ENCODE data around the gene LINS1. TPM values are rescaled to one million over a fixed set of nuclear protein-coding genes. Genes with fewer than 3 reads are reported as not detected.
"Not testable (repeated sequence)": the region's sequence is repeated elsewhere in the genome, so short reads cannot be mapped to it uniquely, and the experiment has no call there.

LINS1 gene
- total and polyA plus RNA-seq, 2 donors (not counting 1 experiment from before 2014, with no cell fraction given), result 14.3 to 46.4 TPM

GRCh38 chr15:100591835-100592234 lies 10.1 kb downstream of the LINS1 start:
- no peaks in the 10 kb centered on the region for H3K27me3 ChIP-seq (replicated peaks in 1 of 4; ENCODE audit: control extremely low read depth in 1 of 4, control insufficient read depth in 3 of 4, insufficient read depth in 4 of 4, low read length in 3 of 4)
- ChIA-PET POLR2A (no interaction called here), CTCF (no interaction called here)
- H3K4me3 ChIP-seq (ENCODE audit: control extremely low read depth in 1 of 5, extremely low read depth in 1 of 5, insufficient read depth in 1 of 5, low read depth in 2 of 5, low read length in 4 of 5), result no peak overlapping the region
- no peak for TF ChIP-seq CTCF (IDR thresholded peaks at IDR 0.05)
- no peak for TF ChIP-seq EZH2 (IDR thresholded peaks at IDR 0.05; ENCODE audit: borderline replicate concordance, insufficient read depth, low read depth, low read length, poor library complexity, severe bottlenecking)
- no peaks in the 10 kb centered on the region for H3K36me3 ChIP-seq (replicated peaks in 1 of 2; ENCODE audit: control extremely low read depth in 1 of 2, control insufficient read depth in 1 of 2, extremely low read depth in 1 of 2, insufficient read depth in 2 of 2, low read length in 1 of 2)
- H4K20me1 ChIP-seq (ENCODE audit: control insufficient read depth, insufficient read depth, low read length, poor library complexity, severe bottlenecking), result no peaks in the 10 kb centered on the region
- peaks cover 2 to 3% of the 10 kb centered on the region in 2 donors for H3K4me1 ChIP-seq (ENCODE audit: control insufficient read depth in 2 of 2, insufficient read depth in 2 of 2, low read length in 2 of 2)
- DNase-seq (no peak), ATAC-seq (ENCODE audit: low read depth) (no peak)
- H3K27me3 Mint-ChIP-seq, result no peaks in the 10 kb centered on the region
- no peak overlapping the region for H3K27ac ChIP-seq (ENCODE audit: low read length in 2 of 2)
- peaks cover 0 to 25% (median 8%) of the 10 kb centered on the region in 3 donors for H3K9me3 ChIP-seq (ENCODE audit: control extremely low read depth in 1 of 3, control insufficient read depth in 2 of 3, insufficient read depth in 1 of 3, low read length in 2 of 3)
- H3K4me2 ChIP-seq (replicated peaks; ENCODE audit: low read depth, low read length, poor library complexity, severe bottlenecking), result no peak overlapping the region
- no peaks in the 10 kb centered on the region for H3K9me3 Mint-ChIP-seq (ENCODE audit: insufficient read depth)
- H3K4me1 Mint-ChIP-seq, result peaks cover 16% of the 10 kb centered on the region
- H3K4me3 Mint-ChIP-seq, result no peak overlapping the region
- intact Hi-C loops (cut with micrococcal nuclease), result no loop called here
- no peak overlapping the region for H2AFZ ChIP-seq (ENCODE audit: insufficient read depth, low read depth, low read length, poor library complexity, severe bottlenecking)
- peaks cover 73% of the 10 kb centered on the region for H3K79me2 ChIP-seq (ENCODE audit: control insufficient read depth, insufficient read depth, low read length)
- H3K9ac ChIP-seq (ENCODE audit: low read length), result no peak overlapping the region
- WGBS (ENCODE audit: insufficient coverage), result no CpG with 5 or more reads among the region's 2 CpGs
- no peak overlapping the region for H3K27ac Mint-ChIP-seq

DNA sequence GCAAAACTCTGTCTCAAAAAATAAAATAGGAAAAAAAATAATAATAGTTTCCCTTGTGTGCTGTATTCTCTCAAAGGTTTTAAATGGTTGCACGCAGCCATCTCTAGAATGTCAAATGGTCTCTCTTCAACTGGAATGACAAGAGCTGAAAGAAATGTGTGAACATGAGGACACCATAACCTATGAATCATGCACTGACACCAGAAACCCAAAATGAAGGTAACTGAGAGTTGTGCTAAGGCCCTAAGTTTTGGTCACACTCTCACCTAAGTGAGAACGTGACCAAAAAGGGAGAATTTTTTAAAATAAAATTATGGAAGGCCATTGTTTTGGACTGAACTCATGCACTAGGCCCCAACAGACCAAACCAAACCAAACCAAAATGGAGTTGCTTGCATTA lies 10.8 kb downstream of the LINS1 start:
- H3K27me3 ChIP-seq (replicated peaks in 1 of 4; ENCODE audit: control extremely low read depth in 1 of 4, control insufficient read depth in 3 of 4, insufficient read depth in 4 of 4, low read length in 3 of 4); H3K27ac ChIP-seq (ENCODE audit: low read length in 2 of 2); H3K4me3 Mint-ChIP-seq; H3K4me2 ChIP-seq (replicated peaks; ENCODE audit: low read depth, low read length, poor library complexity, severe bottlenecking); H3K4me1 Mint-ChIP-seq; H3K36me3 ChIP-seq (replicated peaks in 1 of 2; ENCODE audit: control extremely low read depth in 1 of 2, control insufficient read depth in 1 of 2, extremely low read depth in 1 of 2, insufficient read depth in 2 of 2, low read length in 1 of 2); intact Hi-C loops (cut with micrococcal nuclease); H2AFZ ChIP-seq (ENCODE audit: insufficient read depth, low read depth, low read length, poor library complexity, severe bottlenecking); CTCF ChIA-PET; H3K4me1 ChIP-seq (ENCODE audit: control insufficient read depth in 2 of 2, insufficient read depth in 2 of 2, low read length in 2 of 2); H3K4me3 ChIP-seq (ENCODE audit: control extremely low read depth in 1 of 5, extremely low read depth in 1 of 5, insufficient read depth in 1 of 5, low read depth in 2 of 5, low read length in 4 of 5); ATAC-seq (ENCODE audit: low read depth); H3K9me3 Mint-ChIP-seq (ENCODE audit: insufficient read depth); H3K27ac Mint-ChIP-seq; H4K20me1 ChIP-seq (ENCODE audit: control insufficient read depth, insufficient read depth, low read length, poor library complexity, severe bottlenecking); POLR2A ChIA-PET; H3K9ac ChIP-seq (ENCODE audit: low read length); DNase-seq; H3K27me3 Mint-ChIP-seq: not testable (repeated sequence)
- WGBS (ENCODE audit: insufficient coverage), result no CpG with 5 or more reads among the region's 2 CpGs
- H3K9me3 ChIP-seq (ENCODE audit: control extremely low read depth in 1 of 3, control insufficient read depth in 2 of 3, insufficient read depth in 1 of 3, low read length in 2 of 3), result peaks cover 0 to 25% (median 8%) of the 10 kb centered on the region in 3 donors
- peaks cover 67% of the 10 kb centered on the region for H3K79me2 ChIP-seq (ENCODE audit: control insufficient read depth, insufficient read depth, low read length)
